Measurements from ENCODE around the gene RSPH10B2.
"Not testable (repeated sequence)": the region's sequence is repeated elsewhere in the genome, so short reads cannot be mapped to it uniquely, and the experiment has no call there.

Gene RSPH10B2

GRCh38 chr7:6837081-6837480, 83.2 kb downstream of the RSPH10B2 start:
- not testable (repeated sequence) for DNase-seq (ENCODE audit: low read depth in 2 of 3, low spot score in 1 of 3)

GRCh38 chr7:6842278-6842921, 88.5 kb downstream of the RSPH10B2 start:
- DNase-seq (ENCODE audit: low read depth in 2 of 3, low spot score in 1 of 3): not testable (repeated sequence)

- DNase-seq (ENCODE audit: low read depth in 2 of 3, low spot score in 1 of 3): not testable (repeated sequence)
Observed at GRCh38 chr7:6843092-6843491, 89.2 kb downstream of the RSPH10B2 start.

GRCh38 chr7:6843654-6844053, 89.8 kb downstream of the RSPH10B2 start:
- not testable (repeated sequence) for DNase-seq (ENCODE audit: low read depth in 2 of 3, low spot score in 1 of 3)

GRCh38 chr7:6845971-6846449, 92.1 kb downstream of the RSPH10B2 start:
- DNase-seq (ENCODE audit: low read depth in 2 of 3, low spot score in 1 of 3): not testable (repeated sequence)

- DNase-seq (ENCODE audit: low read depth in 2 of 3, low spot score in 1 of 3): not testable (repeated sequence)
Observed at GRCh38 chr7:6847751-6848150, 93.8 kb downstream of the RSPH10B2 start.
